WERI-Rb-1 (cell line): Measurements from ENCODE around the gene UBE2O.
A peak's percentile ranks its signal among the peaks of the same experiment; 100 is the strongest.

Experiments used
- DNase-seq: peaks from one replicate; pipeline ENCODE4 v3.0.0-alpha.2; 2020
- H3K27ac ChIP-seq: fragments of 250-450 bp; sonication (Bioruptor Pico); 2 replicates; pipeline ENCODE4 v1.5.1; 2020; ENCODE audit warnings: mild to moderate bottlenecking, moderate library complexity
- H3K27me3 ChIP-seq: fragments of 250-450 bp; sonication (Bioruptor Pico); 2 replicates; pipeline ENCODE4 v1.5.1; 2021; ENCODE audit warnings: mild to moderate bottlenecking, low read depth, moderate library complexity; ENCODE audit not compliant: insufficient read depth, severe bottlenecking
- H3K36me3 ChIP-seq: fragments of 250-450 bp; sonication (Bioruptor Pico); 2 replicates; pipeline ENCODE4 v1.5.1; 2020; ENCODE audit warnings: mild to moderate bottlenecking, moderate library complexity
- H3K4me3 ChIP-seq: 2 replicates; pipeline ENCODE4 v1.5.1; 2011; ENCODE audit warnings: low read depth, mild to moderate bottlenecking, control low read depth, low read length
- H3K9me3 ChIP-seq: fragments of 250-450 bp; sonication (Bioruptor Pico); 2 replicates; pipeline ENCODE4 v1.5.1; 2021; ENCODE audit warnings: mild to moderate bottlenecking, moderate library complexity; ENCODE audit not compliant: severe bottlenecking
- TF ChIP-seq, protein P1 (sequence below): IDR thresholded peaks from 2 replicates; pipeline ENCODE4 v1.5.1; 2011; ENCODE audit warnings: low read depth, mild to moderate bottlenecking, control low read depth, inconsistent platforms, low read length

The UBE2O gene

DNA sequence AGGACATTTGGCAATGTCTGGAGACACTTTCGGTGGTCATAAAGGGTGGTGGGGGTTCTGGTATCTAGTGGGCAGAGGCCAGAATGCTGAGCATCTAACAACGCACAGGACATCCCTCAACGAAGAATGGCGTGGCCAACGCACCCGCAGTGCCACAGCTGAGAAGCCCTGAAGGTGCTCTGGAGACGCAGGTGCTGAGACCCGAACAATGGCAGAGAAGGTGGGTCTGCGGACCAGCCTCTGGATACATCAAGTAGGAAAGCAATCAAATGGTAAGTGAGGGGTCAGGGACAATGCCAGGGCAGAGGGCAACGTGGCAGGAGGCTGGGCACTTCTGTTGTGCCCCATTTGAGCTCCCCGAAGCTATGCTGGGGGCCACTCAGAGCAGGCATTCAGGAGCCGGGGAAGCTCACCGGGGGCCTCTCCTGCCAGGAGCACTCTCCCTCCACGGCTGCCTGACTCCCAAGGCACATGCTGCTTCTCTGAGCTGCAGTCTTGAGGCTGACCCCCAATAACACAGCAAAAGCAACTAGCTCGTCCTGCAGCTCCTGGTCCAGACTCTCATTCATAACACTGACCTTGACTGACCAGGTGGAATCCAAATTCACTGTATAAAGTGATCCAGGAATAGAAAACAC lies 42.5 kb downstream of the UBE2O start:
- Histone ChIP-seq H3K27ac (no peak overlapping the region), H3K9me3 (no peaks in the 10 kb centered on the region), H3K4me3 (no peak overlapping the region), H3K36me3 (peaks cover 38% of the 10 kb centered on the region), H3K27me3 (no peaks in the 10 kb centered on the region)
- no peak for DNase-seq
- TF ChIP-seq, protein P1, sequence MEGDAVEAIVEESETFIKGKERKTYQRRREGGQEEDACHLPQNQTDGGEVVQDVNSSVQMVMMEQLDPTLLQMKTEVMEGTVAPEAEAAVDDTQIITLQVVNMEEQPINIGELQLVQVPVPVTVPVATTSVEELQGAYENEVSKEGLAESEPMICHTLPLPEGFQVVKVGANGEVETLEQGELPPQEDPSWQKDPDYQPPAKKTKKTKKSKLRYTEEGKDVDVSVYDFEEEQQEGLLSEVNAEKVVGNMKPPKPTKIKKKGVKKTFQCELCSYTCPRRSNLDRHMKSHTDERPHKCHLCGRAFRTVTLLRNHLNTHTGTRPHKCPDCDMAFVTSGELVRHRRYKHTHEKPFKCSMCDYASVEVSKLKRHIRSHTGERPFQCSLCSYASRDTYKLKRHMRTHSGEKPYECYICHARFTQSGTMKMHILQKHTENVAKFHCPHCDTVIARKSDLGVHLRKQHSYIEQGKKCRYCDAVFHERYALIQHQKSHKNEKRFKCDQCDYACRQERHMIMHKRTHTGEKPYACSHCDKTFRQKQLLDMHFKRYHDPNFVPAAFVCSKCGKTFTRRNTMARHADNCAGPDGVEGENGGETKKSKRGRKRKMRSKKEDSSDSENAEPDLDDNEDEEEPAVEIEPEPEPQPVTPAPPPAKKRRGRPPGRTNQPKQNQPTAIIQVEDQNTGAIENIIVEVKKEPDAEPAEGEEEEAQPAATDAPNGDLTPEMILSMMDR = no peak

DNA sequence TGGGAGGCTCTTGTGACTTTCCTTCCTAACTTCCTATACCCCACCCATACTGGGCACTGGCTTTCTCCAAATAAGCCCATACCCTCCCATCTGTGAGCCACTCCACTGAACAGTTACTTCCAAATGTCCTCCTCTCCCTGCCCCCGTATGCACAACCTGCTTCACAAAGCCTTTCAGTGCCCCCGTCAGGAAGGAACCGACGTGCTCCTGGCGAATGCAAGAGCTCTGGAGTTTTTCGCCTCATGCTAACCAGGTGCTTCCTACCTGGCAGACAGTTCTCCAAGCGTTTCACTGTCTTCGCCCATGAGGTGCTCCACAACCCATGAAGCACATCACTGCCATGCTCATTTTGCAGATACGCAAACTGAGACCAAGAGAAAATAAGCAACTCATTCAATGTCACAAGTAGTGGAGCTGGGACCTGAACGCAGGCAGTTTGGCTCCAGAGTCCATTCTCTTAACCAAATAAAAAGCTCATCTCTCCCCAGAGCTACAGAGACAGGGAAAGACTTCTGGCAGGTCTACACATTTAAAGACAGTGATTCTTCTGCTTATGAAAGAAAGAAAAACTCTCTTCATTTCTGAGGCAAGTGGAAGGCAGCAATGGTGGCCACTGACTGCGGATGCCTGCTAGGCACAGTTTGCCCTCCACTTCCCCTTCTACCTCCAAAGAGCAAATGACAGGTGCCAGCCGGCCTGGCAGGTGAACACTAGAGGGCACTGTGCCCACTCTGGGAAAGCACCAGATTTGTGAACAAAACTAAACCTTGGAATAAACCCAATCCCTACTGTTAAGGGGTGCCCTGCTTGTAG lies 44.7 kb downstream of the UBE2O start:
- H3K27me3 ChIP-seq = no peaks in the 10 kb centered on the region
- peak; percentile 74 for DNase-seq
- H3K27ac ChIP-seq = no peak overlapping the region
- no peak overlapping the region for H3K4me3 ChIP-seq
- TF ChIP-seq, protein P1 = peak; percentile 92
- peaks cover 48% of the 10 kb centered on the region for H3K36me3 ChIP-seq
- H3K9me3 ChIP-seq = no peaks in the 10 kb centered on the region

DNA sequence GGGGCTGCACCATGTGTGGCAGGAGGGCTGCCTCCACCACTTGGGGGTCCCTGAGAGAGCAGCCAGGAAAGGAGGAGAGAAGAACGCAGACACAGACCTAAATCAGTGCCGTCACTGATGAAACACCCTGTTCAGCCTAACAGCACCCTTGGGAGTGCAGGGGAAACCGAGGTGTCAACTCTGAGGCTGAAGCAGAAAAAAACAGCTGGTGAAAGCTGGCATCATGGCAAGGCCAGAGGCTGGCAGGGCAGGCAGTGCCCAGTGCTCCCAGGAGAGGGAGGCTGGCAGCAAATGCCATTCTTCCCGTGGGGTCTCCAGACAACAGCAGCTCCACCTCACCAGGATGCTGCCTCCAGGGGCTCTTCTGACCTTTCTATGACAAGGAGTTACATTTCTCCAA lies 45.4 kb downstream of the UBE2O start:
- DNase-seq = no peak
- TF ChIP-seq, protein P1 = no peak
- H3K27me3 ChIP-seq = no peaks in the 10 kb centered on the region
- H3K4me3 ChIP-seq = no peak overlapping the region
- H3K36me3 ChIP-seq = peaks cover 55% of the 10 kb centered on the region
- H3K27ac ChIP-seq = no peak overlapping the region
- H3K9me3 ChIP-seq = no peaks in the 10 kb centered on the region

DNA sequence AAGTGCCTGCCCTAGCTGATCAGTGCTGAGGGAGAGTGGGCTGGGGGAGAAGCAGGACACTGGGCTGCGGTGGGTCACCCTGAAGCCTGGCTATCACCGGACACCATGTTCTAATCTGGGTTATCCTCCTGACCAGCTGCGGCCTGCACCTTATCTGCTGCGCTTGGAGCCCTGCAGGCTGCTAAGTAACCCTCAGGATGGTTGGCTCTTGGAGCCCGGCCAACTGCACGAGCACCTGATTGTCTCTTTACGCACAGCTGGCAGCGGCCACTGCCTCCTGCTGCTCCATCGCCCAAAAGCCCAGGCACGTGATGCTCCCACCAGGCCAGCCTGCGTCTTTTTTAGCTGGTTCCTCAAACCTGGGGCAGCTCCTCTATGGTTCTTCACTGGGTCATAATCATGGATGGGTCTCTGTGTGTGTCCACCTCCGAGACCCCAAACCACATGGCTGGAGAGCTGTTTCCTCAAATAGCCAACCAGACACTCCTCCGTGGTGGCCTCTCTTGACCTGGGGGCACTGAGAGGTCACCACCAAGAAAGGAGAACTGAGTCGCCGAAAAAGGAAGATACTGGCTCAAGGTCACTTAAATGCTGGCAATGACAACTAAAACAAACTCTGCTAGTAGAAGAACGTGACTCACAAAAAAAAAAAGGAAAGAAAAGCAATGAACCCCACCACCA lies 46.8 kb downstream of the UBE2O start:
- DNase-seq = no peak
- TF ChIP-seq, protein P1 = no peak
- H3K36me3 ChIP-seq = peaks cover 58% of the 10 kb centered on the region
- no peaks in the 10 kb centered on the region for H3K9me3 ChIP-seq
- H3K4me3 ChIP-seq = no peak overlapping the region
- H3K27ac ChIP-seq = no peak overlapping the region
- H3K27me3 ChIP-seq = no peaks in the 10 kb centered on the region

DNA sequence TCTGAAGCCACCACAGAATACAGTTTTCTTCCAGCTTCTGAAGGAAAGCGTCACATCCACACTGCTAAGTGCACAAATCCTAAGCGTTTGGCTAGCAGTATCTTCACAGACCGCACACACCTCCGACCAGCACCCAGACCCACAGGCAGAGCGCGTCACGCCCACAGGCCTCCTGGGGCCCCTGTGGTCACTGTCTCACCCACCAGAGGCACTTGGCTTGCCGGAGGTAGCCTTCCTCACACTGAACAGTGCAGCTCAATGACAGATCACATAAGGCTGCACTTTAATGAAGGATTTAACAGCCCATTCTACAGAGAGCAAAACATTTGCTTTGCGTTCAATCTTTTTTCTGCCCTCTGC lies 47.4 kb downstream of the UBE2O start:
- DNase-seq = no peak
- Histone ChIP-seq H3K27ac (no peak overlapping the region), H3K4me3 (no peak overlapping the region), H3K9me3 (no peaks in the 10 kb centered on the region), H3K27me3 (no peaks in the 10 kb centered on the region), H3K36me3 (peaks cover 61% of the 10 kb centered on the region)
- TF ChIP-seq, protein P1 = no peak
